GM13977 (cell line): ENCODE measurements around the gene CTXN2.
A peak's percentile ranks its signal among the peaks of the same experiment; 100 is the strongest.

ENCODE experiments used
- DNase-seq: peaks from one replicate; pipeline ENCODE4 v3.0.0; 2012; ENCODE audit warnings: low spot score
- in situ Hi-C: fragments of 300-500 bp; cut with MboI; formaldehyde crosslinking; loops from one replicate; pipeline ENCODE4 v1.12.0; 2022; ENCODE audit warnings: low sequenced_read_pairs, low pct_unique_long_range_greater_than_20kb, mixed read lengths, inconsistent platforms; ENCODE audit not compliant: unreplicated experiment
- TF ChIP-seq, protein P1 (sequence below): IDR thresholded peaks from 2 replicates; pipeline ENCODE4 v1.5.1; 2012; ENCODE audit warnings: mild to moderate bottlenecking, control low read depth; ENCODE audit not compliant: insufficient read depth; ENCODE audit errors: extremely low read depth, missing control alignments

Gene CTXN2

DNA sequence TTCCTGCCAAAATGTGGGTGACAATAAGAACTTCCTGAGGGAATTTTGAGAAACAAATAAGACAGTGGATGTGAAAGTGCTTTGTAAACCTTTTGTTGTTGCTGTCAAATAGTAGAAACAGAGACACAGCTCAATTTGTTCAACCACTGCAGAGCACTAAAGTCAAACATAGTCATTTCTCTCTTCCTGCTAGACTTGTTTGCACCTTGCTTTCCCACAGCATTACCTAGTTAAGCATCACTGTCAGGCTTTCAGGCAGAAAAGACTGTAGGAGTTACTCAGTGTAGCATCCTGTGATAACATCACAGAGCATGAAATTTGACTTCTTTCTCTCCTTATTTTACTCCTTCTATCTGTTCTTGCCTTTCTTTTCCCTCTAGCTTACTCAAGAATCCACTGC lies 41.8 kb downstream of the CTXN2 start:
- in situ Hi-C loops = no loop called here
- TF ChIP-seq, protein P1, sequence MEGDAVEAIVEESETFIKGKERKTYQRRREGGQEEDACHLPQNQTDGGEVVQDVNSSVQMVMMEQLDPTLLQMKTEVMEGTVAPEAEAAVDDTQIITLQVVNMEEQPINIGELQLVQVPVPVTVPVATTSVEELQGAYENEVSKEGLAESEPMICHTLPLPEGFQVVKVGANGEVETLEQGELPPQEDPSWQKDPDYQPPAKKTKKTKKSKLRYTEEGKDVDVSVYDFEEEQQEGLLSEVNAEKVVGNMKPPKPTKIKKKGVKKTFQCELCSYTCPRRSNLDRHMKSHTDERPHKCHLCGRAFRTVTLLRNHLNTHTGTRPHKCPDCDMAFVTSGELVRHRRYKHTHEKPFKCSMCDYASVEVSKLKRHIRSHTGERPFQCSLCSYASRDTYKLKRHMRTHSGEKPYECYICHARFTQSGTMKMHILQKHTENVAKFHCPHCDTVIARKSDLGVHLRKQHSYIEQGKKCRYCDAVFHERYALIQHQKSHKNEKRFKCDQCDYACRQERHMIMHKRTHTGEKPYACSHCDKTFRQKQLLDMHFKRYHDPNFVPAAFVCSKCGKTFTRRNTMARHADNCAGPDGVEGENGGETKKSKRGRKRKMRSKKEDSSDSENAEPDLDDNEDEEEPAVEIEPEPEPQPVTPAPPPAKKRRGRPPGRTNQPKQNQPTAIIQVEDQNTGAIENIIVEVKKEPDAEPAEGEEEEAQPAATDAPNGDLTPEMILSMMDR = no peak
- DNase-seq = no peak

DNA sequence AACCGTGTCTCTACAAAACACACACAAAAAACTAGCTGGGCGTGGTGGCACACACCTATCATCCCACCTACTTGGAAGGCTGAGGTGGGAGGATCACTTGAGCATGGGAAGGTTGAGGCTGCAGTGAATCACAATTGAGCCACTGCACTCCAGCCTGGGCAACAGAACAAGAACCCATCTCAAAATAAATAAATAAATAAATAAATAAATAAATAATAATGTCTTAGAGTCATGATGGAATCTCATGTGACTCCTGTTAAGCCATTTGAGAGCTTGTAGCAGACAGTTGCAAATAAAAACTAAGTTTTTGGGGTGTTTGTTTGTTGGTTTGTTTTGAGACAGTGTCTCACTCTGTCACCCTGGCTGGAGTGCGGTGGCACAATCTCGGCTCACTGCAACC lies 47.9 kb downstream of the CTXN2 start:
- in situ Hi-C loops = no loop called here
- no peak for DNase-seq
- TF ChIP-seq, protein P1 = no peak

DNA sequence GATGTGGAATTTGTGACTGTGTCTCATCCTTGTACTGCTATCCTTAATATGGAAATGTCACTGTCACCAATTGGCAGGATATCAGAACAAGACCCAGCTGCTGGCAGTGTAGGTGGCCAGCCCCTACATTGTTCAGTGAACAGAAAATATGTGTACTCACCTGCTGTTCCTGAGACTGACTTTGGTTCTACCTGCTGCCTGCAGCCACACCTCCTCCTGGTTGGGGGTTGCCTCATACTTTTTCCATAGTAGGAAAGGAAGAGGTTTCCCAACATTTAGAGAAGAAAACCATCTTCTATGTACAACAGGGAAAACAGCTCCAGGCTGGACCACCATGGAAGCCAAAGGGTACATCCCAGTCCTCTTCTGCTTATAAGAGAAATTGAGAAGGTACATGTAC lies 50.5 kb downstream of the CTXN2 start:
- no peak for DNase-seq
- TF ChIP-seq, protein P1 = no peak
- in situ Hi-C loops = no loop called here

DNA sequence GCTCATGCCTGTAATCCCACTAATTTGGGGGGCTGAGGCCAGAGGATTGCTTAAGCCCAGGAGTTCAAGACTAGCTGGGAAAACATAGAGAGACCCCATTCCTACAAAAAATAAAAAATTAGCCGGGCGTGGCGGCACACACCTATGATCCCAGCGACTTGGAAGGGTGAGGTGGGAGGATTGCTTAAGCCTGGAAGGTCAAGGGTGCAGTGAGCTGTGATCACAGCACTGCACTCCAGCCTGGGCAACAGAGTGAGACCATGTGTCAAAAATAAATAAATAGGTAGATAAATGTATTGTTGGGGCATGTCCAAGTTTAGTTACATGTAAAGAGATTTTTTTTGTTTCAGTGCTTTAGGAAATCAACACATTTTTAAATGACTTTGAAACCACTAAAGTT lies 51.1 kb downstream of the CTXN2 start:
- no peak for DNase-seq
- TF ChIP-seq, protein P1 = no peak
- in situ Hi-C loops = no loop called here

DNA sequence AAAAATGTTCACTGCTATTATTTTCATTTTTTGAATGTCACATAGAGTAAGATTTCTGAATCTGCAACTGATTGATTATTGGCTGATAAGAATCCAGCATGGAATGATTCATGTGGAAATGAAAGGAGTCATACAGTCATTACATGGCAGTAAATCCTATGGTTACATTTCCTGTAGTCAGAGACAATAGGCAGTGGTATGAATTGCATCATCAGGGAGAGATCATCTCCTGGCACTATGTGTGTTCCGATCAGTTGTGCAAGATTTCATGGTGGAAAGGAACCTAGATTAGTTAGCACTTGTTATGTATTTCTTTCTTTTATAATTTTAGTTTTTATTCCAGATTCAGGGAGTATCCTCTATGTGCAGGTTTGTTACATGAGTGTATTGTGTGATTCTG lies 53.5 kb downstream of the CTXN2 start:
- TF ChIP-seq, protein P1 = no peak
- DNase-seq = no peak
- in situ Hi-C loops = no loop called here

DNA sequence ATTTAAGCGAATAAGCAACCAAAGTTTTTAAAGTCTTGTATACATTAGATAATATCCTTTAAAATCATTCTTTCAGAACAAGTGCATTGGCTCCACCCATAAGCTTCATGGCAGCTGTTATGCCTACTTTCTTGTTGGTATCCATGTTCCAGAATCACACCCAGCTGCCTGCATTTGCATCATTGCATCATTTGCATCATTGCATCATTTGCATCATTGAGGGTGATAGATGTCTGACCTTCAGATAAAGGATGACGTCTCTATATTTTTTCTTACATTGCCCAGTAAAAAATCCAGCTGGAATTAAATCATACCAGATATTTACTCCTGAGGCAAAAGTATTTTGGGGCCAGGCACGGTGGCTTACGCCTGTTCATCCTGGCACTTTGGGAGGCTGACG lies 56.9 kb downstream of the CTXN2 start:
- in situ Hi-C loops = no loop called here
- no peak for DNase-seq
- TF ChIP-seq, protein P1 = no peak

DNA sequence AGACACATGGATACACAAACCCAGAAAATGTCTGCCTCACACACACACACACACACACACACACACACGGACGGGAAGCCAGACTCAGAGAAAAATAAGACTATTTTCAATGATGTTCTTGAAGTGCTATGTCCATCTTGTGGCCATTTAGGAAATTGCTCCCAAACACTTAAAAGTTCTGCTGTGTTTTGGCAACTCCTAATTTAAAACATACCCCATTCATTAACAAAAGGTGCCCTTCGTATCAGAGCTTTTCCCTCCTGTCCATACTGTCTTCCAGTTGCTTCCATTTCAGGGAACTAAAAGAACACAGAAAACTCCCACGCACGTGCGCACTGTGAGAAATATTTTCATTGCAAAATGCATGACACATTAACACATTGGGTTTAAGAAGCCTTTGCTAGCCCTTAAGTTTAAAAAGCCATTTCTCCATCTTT lies 59.2 kb downstream of the CTXN2 start:
- TF ChIP-seq, protein P1 = peak; percentile 58

More for the DNA sequence above, 59.2 kb downstream of the CTXN2 start:
- DNase-seq = peak; percentile 60
- in situ Hi-C loops = no loop called here
